ENCODE data around the gene ISOC1.

DNA sequence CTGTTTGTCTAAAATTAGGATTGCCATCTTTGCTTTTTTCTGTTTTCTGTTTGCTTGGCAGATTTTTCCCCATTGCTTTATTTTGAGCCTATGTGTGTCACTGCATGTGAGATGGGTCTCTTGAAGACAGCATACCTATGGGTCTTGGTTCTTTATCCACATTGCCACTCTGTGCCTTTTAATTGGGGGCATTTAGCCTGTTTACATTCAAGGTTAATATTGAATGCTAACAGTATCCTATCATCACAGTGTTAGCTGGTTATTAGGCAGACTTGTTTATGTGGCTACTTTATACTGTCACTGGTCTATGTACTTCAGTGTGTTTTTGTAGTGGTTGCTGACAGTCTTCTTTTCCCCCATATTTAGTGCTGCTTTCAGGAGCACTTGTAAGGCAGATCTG lies 67.3 kb downstream of the ISOC1 start:
- TF ChIP-seq, protein P1, sequence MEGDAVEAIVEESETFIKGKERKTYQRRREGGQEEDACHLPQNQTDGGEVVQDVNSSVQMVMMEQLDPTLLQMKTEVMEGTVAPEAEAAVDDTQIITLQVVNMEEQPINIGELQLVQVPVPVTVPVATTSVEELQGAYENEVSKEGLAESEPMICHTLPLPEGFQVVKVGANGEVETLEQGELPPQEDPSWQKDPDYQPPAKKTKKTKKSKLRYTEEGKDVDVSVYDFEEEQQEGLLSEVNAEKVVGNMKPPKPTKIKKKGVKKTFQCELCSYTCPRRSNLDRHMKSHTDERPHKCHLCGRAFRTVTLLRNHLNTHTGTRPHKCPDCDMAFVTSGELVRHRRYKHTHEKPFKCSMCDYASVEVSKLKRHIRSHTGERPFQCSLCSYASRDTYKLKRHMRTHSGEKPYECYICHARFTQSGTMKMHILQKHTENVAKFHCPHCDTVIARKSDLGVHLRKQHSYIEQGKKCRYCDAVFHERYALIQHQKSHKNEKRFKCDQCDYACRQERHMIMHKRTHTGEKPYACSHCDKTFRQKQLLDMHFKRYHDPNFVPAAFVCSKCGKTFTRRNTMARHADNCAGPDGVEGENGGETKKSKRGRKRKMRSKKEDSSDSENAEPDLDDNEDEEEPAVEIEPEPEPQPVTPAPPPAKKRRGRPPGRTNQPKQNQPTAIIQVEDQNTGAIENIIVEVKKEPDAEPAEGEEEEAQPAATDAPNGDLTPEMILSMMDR (IDR thresholded peaks at IDR 0.05), result no peak
- no peak for TF ChIP-seq POLR2A (IDR thresholded peaks at IDR 0.05)
